Left ventricle myocardium inferior (tissue), 1 donor: ENCODE results near the gene PAQR6. TPM values are rescaled to one million over a fixed set of nuclear protein-coding genes. Genes with fewer than 3 reads are reported as not detected.
"Not testable (repeated sequence)": the region's sequence is repeated elsewhere in the genome, so short reads cannot be mapped to it uniquely, and the experiment has no call there.

ENCODE experiments used
- DNase-seq: peaks from one replicate; pipeline ENCODE4 v3.0.0-alpha.2; 2020
- H3K27ac ChIP-seq: fragments of 200-600 bp; replicated peaks from 2 replicates; pipeline ENCODE4 v1.8.0; 2021
- H3K27me3 ChIP-seq: fragments of 200-600 bp; 2 replicates; pipeline ENCODE4 v1.8.0; 2021; ENCODE audit warnings: low read depth
- H3K36me3 ChIP-seq: fragments of 200-600 bp; 2 replicates; pipeline ENCODE4 v1.8.0; 2021
- H3K4me1 ChIP-seq: fragments of 200-600 bp; 2 replicates; pipeline ENCODE4 v1.8.0; 2021
- H3K4me3 ChIP-seq: fragments of 200-600 bp; 2 replicates; pipeline ENCODE4 v1.8.0; 2021; ENCODE audit warnings: mild to moderate bottlenecking, moderate library complexity
- H3K9me3 ChIP-seq: fragments of 200-600 bp; replicated peaks from 2 replicates; pipeline ENCODE4 v1.8.0; 2021
- CTCF ChIP-seq: fragments of 200-600 bp; IDR thresholded peaks from 2 replicates; pipeline ENCODE4 v1.8.0; 2021; ENCODE audit warnings: antibody characterized with exemption, mild to moderate bottlenecking, borderline replicate concordance
- intact Hi-C: fragments of 100-400 bp; cut with micrococcal nuclease; formaldehyde crosslinking; loops from one replicate; pipeline ENCODE4 v1.11.0; 2022
- total RNA-seq: library from RNA; stranded (reverse); fragmentation: NEBNext Ultra II Directional; extraction: Animal tissue kit (Norgen Biotek cat#: 25700); gene quantifications from one replicate; pipeline ENCODE4 v1.2.1, GENCODE V29; 2021
- donor health status: DM: no; HTN: yes; CAD: no; lungs with severe emphysema.

PAQR6 gene
- total RNA-seq, 1 donor from 2014 or later = 0.47 TPM

DNA sequence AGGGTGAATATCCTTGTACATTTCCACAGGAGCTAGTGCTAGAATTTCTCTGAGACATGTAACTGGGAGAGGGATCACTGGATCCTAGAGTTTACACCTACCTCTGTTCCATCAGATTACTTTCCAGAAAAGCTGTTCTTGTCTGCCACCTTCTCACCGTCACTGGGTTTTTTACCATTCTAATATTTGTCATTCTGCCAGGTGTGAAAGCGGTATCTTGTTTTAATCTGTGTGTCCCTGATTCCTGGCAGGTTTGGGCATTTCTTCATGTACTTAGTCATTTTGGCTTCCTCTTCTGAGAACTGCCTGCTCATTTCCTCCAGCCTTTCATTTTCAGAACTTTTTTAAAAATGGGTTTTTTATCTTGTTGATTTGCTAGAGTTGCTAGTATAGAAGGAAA lies 30.0 kb downstream of the PAQR6 start:
- Histone ChIP-seq H3K27ac (peak overlapping the region; percentile 21), H3K4me1 (peaks cover 33% of the 10 kb centered on the region), H3K4me3 (no peak overlapping the region), H3K36me3 (peaks cover 35% of the 10 kb centered on the region), H3K27me3 (no peaks in the 10 kb centered on the region), H3K9me3 (no peaks in the 10 kb centered on the region)
- intact Hi-C loops = no loop called here
- DNase-seq = no peak
- no peak for TF ChIP-seq CTCF

DNA sequence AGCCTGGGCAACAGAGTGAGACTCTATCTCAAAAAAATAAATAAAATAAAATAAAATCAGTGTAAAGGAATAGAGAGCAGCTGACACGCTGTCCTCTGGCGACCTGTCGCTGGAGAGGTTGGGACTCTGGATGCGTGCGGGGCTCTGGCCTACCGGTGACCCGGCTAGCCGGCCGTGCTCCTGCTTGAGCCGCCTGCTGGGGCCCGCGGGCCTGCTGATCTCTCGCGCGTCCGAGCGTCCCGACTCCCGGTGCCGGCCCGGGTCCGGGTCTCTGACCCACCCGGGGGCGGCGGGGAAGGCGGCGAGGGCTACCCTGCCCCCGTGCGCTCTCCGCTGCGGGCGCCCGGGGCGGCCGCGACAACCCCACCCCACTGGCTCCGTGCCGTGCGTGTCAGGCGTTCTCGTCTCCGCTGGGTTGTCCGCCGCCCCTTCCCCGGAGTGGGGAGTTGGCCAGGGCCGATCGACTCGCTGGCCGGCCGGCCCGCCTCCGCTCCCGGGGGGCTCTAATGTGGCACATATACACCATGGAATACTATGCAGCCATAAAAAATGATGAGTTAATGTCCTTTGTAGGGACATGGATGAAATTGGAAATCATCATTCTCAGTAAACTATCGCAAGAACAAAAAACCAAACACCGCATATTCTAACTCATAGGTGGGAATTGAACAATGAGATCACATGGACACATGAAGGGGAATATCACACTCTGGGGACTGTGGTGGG lies 31.3 kb downstream of the PAQR6 start:
- Histone ChIP-seq H3K36me3 (peaks cover 25% of the 10 kb centered on the region), H3K4me1 (peaks cover 39% of the 10 kb centered on the region)
- H3K27me3 ChIP-seq, H3K27ac ChIP-seq, DNase-seq, H3K4me3 ChIP-seq, intact Hi-C loops, H3K9me3 ChIP-seq: not testable (repeated sequence)

DNA sequence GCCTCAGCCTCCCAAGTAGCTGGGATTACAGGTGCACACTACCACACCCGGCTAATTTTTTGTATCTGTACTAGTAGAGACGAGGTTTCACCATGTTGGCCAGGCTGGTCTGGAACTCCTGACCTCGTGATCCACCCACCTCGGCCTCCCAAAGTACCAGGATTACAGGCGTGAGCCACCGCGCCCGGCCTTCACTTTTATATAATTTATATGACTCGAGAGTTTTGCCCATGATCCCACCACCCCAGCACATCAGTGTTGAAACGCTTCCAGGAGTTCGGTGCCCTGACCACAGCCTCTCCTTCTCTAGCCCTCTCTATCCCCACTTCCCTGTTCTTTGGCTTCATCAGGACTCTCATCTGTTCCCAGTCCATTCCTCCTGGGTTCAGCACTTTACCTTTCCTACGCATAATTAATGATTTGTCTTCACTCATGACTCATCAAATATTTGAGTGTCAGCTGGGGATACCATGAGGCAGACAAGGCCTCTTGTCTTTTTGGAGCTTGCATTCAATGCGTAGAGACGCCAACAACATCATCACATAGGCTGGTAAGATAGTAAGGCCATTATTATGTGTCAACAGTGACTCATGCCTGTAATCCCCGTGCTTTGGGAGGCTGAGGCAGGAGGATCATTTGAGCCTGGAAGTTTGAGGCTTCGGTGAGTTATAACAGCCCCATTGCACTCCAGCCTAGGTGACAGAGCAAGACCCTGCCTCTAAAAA lies 33.7 kb downstream of the PAQR6 start:
- H3K4me3 ChIP-seq = peak overlapping the region; percentile 86
- H3K27me3 ChIP-seq = no peaks in the 10 kb centered on the region
- intact Hi-C loops = no loop called here
- DNase-seq = no peak
- no peaks in the 10 kb centered on the region for H3K9me3 ChIP-seq
- peaks cover 27% of the 10 kb centered on the region for H3K36me3 ChIP-seq
- peaks cover 39% of the 10 kb centered on the region for H3K4me1 ChIP-seq
- TF ChIP-seq CTCF = no peak
- peak overlapping the region; percentile 97 for H3K27ac ChIP-seq

DNA sequence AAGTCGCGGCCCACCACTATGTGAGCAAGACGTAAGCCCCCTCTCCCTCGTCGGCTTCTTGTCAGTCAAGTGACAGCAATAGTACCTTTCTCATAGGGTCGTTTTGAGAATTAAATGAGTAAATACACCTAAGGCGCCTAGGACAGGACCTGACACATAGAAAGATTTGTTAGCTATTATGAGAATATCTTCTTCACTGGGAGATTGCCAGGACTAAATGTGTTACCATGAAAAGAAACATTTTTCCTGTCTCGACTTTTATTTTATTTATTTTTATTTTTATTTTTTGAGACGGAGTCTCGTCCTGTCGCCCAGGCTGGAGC lies 34.3 kb downstream of the PAQR6 start:
- Histone ChIP-seq H3K27ac (peak overlapping the region; percentile 97), H3K27me3 (no peaks in the 10 kb centered on the region), H3K4me3 (peak overlapping the region; percentile 86), H3K36me3 (peaks cover 29% of the 10 kb centered on the region), H3K4me1 (peaks cover 39% of the 10 kb centered on the region), H3K9me3 (no peaks in the 10 kb centered on the region)
- no peak for TF ChIP-seq CTCF
- DNase-seq = no peak
- intact Hi-C loops = no loop called here

GRCh38 chr1:156212833-156213643 lies 34.8 kb downstream of the PAQR6 start, which contains the start of gene PMF1:
Gene PMF1 (plus strand): TSS chr1:156213007. CDS start chr1:156213016, 9 bp downstream.
- peaks cover 39% of the 10 kb centered on the region for H3K4me1 ChIP-seq
- intact Hi-C loops = no loop called here
- DNase-seq = peak; percentile 97
- H3K36me3 ChIP-seq = peaks cover 35% of the 10 kb centered on the region
- no peaks in the 10 kb centered on the region for H3K9me3 ChIP-seq
- no peak for TF ChIP-seq CTCF
- peak within 1 kb of the TSS; percentile 97 for H3K27ac ChIP-seq
- H3K4me3 ChIP-seq = peak within 1 kb of the TSS; percentile 86
- H3K27me3 ChIP-seq = no peaks in the 10 kb centered on the region
